ENCODE measurements around the gene TIPARP. TPM values are rescaled to one million over a fixed set of nuclear protein-coding genes. Genes with fewer than 3 reads are reported as not detected.

TIPARP gene
- polyA plus RNA-seq, 1 of the 3 experiments (the other 2 are of a cell fraction): 6.2 TPM

DNA sequence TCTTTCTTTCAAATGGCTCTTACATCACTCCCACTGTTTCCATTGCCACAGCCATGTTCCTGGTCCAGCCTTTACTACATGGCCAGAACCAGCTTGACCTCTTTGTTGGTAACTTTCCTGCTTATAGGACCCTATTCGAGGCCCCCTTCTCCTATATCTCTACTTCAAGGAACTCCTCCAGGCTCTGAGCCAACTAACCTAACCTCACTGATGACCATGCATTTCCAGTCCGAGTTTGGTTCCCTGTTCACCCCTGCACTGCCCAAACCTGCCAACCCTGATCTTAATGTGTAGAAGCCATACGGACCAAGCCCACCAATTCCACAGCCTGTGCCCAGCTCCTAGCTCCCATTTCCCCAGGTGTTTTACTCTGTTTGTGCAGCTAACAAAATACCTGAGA, 38.4 kb upstream of the TIPARP start (continued):
- TF ChIP-seq, protein P1, sequence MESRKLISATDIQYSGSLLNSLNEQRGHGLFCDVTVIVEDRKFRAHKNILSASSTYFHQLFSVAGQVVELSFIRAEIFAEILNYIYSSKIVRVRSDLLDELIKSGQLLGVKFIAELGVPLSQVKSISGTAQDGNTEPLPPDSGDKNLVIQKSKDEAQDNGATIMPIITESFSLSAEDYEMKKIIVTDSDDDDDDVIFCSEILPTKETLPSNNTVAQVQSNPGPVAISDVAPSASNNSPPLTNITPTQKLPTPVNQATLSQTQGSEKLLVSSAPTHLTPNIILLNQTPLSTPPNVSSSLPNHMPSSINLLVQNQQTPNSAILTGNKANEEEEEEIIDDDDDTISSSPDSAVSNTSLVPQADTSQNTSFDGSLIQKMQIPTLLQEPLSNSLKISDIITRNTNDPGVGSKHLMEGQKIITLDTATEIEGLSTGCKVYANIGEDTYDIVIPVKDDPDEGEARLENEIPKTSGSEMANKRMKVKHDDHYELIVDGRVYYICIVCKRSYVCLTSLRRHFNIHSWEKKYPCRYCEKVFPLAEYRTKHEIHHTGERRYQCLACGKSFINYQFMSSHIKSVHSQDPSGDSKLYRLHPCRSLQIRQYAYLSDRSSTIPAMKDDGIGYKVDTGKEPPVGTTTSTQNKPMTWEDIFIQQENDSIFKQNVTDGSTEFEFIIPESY (IDR thresholded peaks at IDR 0.05; ENCODE audit: borderline replicate concordance, low read depth): no peak
- TF ChIP-seq USF2 (IDR thresholded peaks at IDR 0.05; ENCODE audit: borderline replicate concordance, low read depth, low read length) (no peak), RAD21 (IDR thresholded peaks at IDR 0.05; ENCODE audit: low read length) (no peak), NRF1 (IDR thresholded peaks at IDR 0.05; ENCODE audit: low read depth, low read length) (no peak)

GRCh38 chr3:156637480-156638022, 36.8 kb upstream of the TIPARP start:
- 46% methylated on average over 3 of the region's 3 CpGs for WGBS (ENCODE audit: low lambda C conversion rate)

More at GRCh38 chr3:156637480-156638022, 36.8 kb upstream of the TIPARP start:
- no peak overlapping the region for H3K4me2 ChIP-seq
- H3F3A ChIP-seq (replicated peaks; ENCODE audit: insufficient read depth): no peaks in the 10 kb centered on the region
- H3K9me3 ChIP-seq: no peaks in the 10 kb centered on the region
- no peak for TF ChIP-seq YY1 (IDR thresholded peaks at IDR 0.05; ENCODE audit: low read depth)
- TF ChIP-seq POLR2AphosphoS5 (IDR thresholded peaks at IDR 0.05; ENCODE audit: low read depth, low read length): no peak
- no peak for TF ChIP-seq RXRA (IDR thresholded peaks at IDR 0.05; ENCODE audit: borderline replicate concordance, low read depth)
- TF ChIP-seq RCOR1 (IDR thresholded peaks at IDR 0.05; ENCODE audit: low read length): no peak
- TF ChIP-seq FOXM1 (IDR thresholded peaks at IDR 0.05; ENCODE audit: low read depth): no peak
- TF ChIP-seq JUND (IDR thresholded peaks at IDR 0.05): no peak
- no peak for TF ChIP-seq PBX3 (IDR thresholded peaks at IDR 0.05)
- no peak for TF ChIP-seq MEF2A (IDR thresholded peaks at IDR 0.05; ENCODE audit: borderline replicate concordance, low read depth)
- TF ChIP-seq IRF3 (IDR thresholded peaks at IDR 0.05; ENCODE audit: low read depth, low read length): no peak
- no peak for TF ChIP-seq GATA2 (CRISPR knock-in tag; IDR thresholded peaks at IDR 0.05)
- TF ChIP-seq NRF1 (IDR thresholded peaks at IDR 0.05; ENCODE audit: low read depth, low read length): no peak
- TF ChIP-seq MXI1 (IDR thresholded peaks at IDR 0.05; ENCODE audit: low read depth, low read length): no peak
- H3K4me3 ChIP-seq (ENCODE audit: low read depth in 2 of 2, low read length in 1 of 2): no peak overlapping the region
- no peak overlapping the region for H3K27ac ChIP-seq (ENCODE audit: low read depth in 2 of 2, low read length in 1 of 2)
- H3K79me2 ChIP-seq (ENCODE audit: insufficient read depth): no peaks in the 10 kb centered on the region
- H4K20me1 ChIP-seq (ENCODE audit: insufficient read depth): no peaks in the 10 kb centered on the region
- H3K4me1 ChIP-seq (ENCODE audit: control insufficient read depth in 1 of 2, insufficient read depth in 2 of 2, low read depth in 1 of 2, low read length in 1 of 2): no peaks in the 10 kb centered on the region
- H3K9ac ChIP-seq: no peak overlapping the region
- H2AFZ ChIP-seq (ENCODE audit: low read depth): no peak overlapping the region
- H3K36me3 ChIP-seq (replicated peaks in 1 of 2; ENCODE audit: control insufficient read depth in 1 of 2, insufficient read depth in 2 of 2, low read length in 1 of 2): no peaks in the 10 kb centered on the region
- CTCF ChIA-PET: interaction anchor here (1.0 kb wide), 1 partner anchor 601 kb away, joined by 3 read pairs; no protein-coding TSS in a partner anchor
- no peaks in the 10 kb centered on the region for H3K9me2 ChIP-seq
- DNase-seq: no peak
- no peaks in the 10 kb centered on the region for H3K27me3 ChIP-seq (ENCODE audit: insufficient read depth)
- POLR2A ChIA-PET: no interaction called here

Measured in SK-N-SH (cell line).